ENCODE measurements around the gene CACNA1B. TPM values are rescaled to one million over a fixed set of nuclear protein-coding genes. Genes with fewer than 3 reads are reported as not detected.

The CACNA1B gene
- polyA plus RNA-seq, 2 of the 4 experiments (the other 2 are of a cell fraction), result 0.03 to 0.06 TPM

GRCh38 chr9:138071731-138072130, 194.1 kb downstream of the CACNA1B start (continued):
- TF ChIP-seq GATA3 (IDR thresholded peaks at IDR 0.05; ENCODE audit: borderline replicate concordance) (no peak), JUN (IDR thresholded peaks at IDR 0.05) (no peak), HOXB13 (CRISPR knock-in tag; IDR thresholded peaks at IDR 0.05; ENCODE audit: low read depth) (no peak), FOXS1 (CRISPR knock-in tag; IDR thresholded peaks at IDR 0.05) (no peak), MAFK (IDR thresholded peaks at IDR 0.05; ENCODE audit: partially characterized antibody) (no peak), KDM1A (IDR thresholded peaks at IDR 0.05; ENCODE audit: low read depth) (no peak), HDAC2 (IDR thresholded peaks at IDR 0.05) (no peak), MAZ (IDR thresholded peaks at IDR 0.05; ENCODE audit: borderline replicate concordance, low read depth, low read length) (no peak)

GRCh38 chr9:138072161-138072842, 194.7 kb downstream of the CACNA1B start:
- FAIRE-seq (no peak), ATAC-seq (no peak), DNase-seq (ENCODE audit: low read depth in 1 of 2, low spot score in 1 of 2) (no peak)
- TF ChIP-seq HOXA7 (CRISPR knock-in tag; IDR thresholded peaks at IDR 0.05), result no peak
- no peak for TF ChIP-seq FOSL2 (IDR thresholded peaks at IDR 0.05)
- TF ChIP-seq FOSL2 (CRISPR knock-in tag; IDR thresholded peaks at IDR 0.05), result no peak
- no peak for TF ChIP-seq NPAS2 (CRISPR knock-in tag; IDR thresholded peaks at IDR 0.05; ENCODE audit: borderline replicate concordance)
- H3K4me1 ChIP-seq, result no peaks in the 10 kb centered on the region
- no peaks in the 10 kb centered on the region for H3K9me3 ChIP-seq
- H3K4me2 ChIP-seq, result no peak overlapping the region
- ChIA-PET POLR2A (no interaction called here), CTCF (interaction anchor here (0.6 to 0.9 kb wide), 2 partner anchors 8 to 214 kb away, joined by 3 read pairs; no protein-coding TSS in a partner anchor)
- WGBS (ENCODE audit: missing lambda C conversion rate), result 37% methylated on average over 12 of the region's 12 CpGs
- no peak overlapping the region for H3K27ac ChIP-seq
- no peak overlapping the region for H3K4me3 ChIP-seq

GRCh38 chr9:138072897-138073296, 195.3 kb downstream of the CACNA1B start:
- no peak overlapping the region for H3K4me3 ChIP-seq
- H3K4me1 ChIP-seq, result no peaks in the 10 kb centered on the region
- ChIA-PET CTCF (interaction anchor here (0.6 kb wide), 1 partner anchor 214 kb away, joined by 3 read pairs; no protein-coding TSS in a partner anchor), POLR2A (no interaction called here)
- DNase-seq (ENCODE audit: low read depth in 1 of 2, low spot score in 1 of 2) (no peak), ATAC-seq (no peak), FAIRE-seq (no peak)
- WGBS (ENCODE audit: missing lambda C conversion rate), result 29% methylated on average over 7 of the region's 9 CpGs
- no peak for TF ChIP-seq SMC3 (IDR thresholded peaks at IDR 0.05)
- TF ChIP-seq REST (IDR thresholded peaks at IDR 0.05), result no peak
- no peak for TF ChIP-seq EHMT2 (IDR thresholded peaks at IDR 0.05; ENCODE audit: low read depth)
- TF ChIP-seq MAX (IDR thresholded peaks at IDR 0.05), result no peak
- TF ChIP-seq EHF (CRISPR knock-in tag; IDR thresholded peaks at IDR 0.05), result no peak
- no peak for TF ChIP-seq HMGXB4 (CRISPR knock-in tag; IDR thresholded peaks at IDR 0.05; ENCODE audit: borderline replicate concordance)
- H3K4me2 ChIP-seq, result no peak overlapping the region
- no peak overlapping the region for H3K27ac ChIP-seq
- no peaks in the 10 kb centered on the region for H3K9me3 ChIP-seq
